NOMO-1 (cell line): ENCODE results near the gene ZNF121.
"Not testable (repeated sequence)": the region's sequence is repeated elsewhere in the genome, so short reads cannot be mapped to it uniquely, and the experiment has no call there.

ENCODE experiments used
- DNase-seq, 2 experiments: peaks; one replicate each; lab custom pipeline; 2025; ENCODE audit not compliant: unreplicated experiment in 2 of 2; lab: John Stamatoyannopoulos, UW

ZNF121 gene

GRCh38 chr19:9539201-9539600, 45.1 kb downstream of the ZNF121 start:
- not testable (repeated sequence) for DNase-seq

GRCh38 chr19:9538183-9539058, 45.9 kb downstream of the ZNF121 start, which contains the start of gene ZNF426:
Gene ZNF426 (minus strand): TSS chr19:9538645. CDS start chr19:9536232, 2,413 bp downstream.
- peak; percentile 86 to 90 for DNase-seq

- DNase-seq, result no peak
Measured at GRCh38 chr19:9535934-9536333, 48.4 kb downstream of the ZNF121 start.

- no peak for DNase-seq
Measured at GRCh38 chr19:9531933-9532332, 52.4 kb downstream of the ZNF121 start.

GRCh38 chr19:9528757-9529336, 55.5 kb downstream of the ZNF121 start:
- no peak for DNase-seq

- no peak for DNase-seq
Measured at GRCh38 chr19:9523885-9524474, 60.3 kb downstream of the ZNF121 start.
